Thymus (tissue), 11 donors: ENCODE results near the gene ANKS1B. TPM values are rescaled to one million over a fixed set of nuclear protein-coding genes. Genes with fewer than 3 reads are reported as not detected.

ENCODE experiments used
- DNase-seq, 9 donors: peaks; one replicate each; pipeline ENCODE4 v3.0.0-alpha.2; 2013; ENCODE audit warnings: low spot score in 9 of 9, low read depth in 6 of 9, missing footprints in 1 of 9
- H3K27ac ChIP-seq, 2 donors: one replicate each; pipeline ENCODE4 v1.5.1; 2013; ENCODE audit warnings: control low read depth in 1 of 2, low read depth in 1 of 2, low read length in 1 of 2, mild to moderate bottlenecking in 1 of 2, moderate library complexity in 1 of 2
- H3K27me3 ChIP-seq, 2 donors: one replicate each; pipeline ENCODE4 v1.5.1; 2013; ENCODE audit warnings: low read length in 1 of 2; ENCODE audit not compliant: control insufficient read depth in 2 of 2, insufficient read depth in 1 of 2
- H3K36me3 ChIP-seq, 2 donors: one replicate each; pipeline ENCODE4 v1.5.1; 2013; ENCODE audit warnings: low read length in 1 of 2, mild to moderate bottlenecking in 1 of 2, moderate library complexity in 1 of 2; ENCODE audit not compliant: control insufficient read depth in 2 of 2, insufficient read depth in 2 of 2
- H3K4me1 ChIP-seq, 2 donors: one replicate each; pipeline ENCODE4 v1.5.1; 2013; ENCODE audit warnings: low read length in 2 of 2; ENCODE audit not compliant: control insufficient read depth in 2 of 2, insufficient read depth in 2 of 2
- H3K4me3 ChIP-seq, 2 donors: one replicate each; pipeline ENCODE4 v1.5.1; 2013; ENCODE audit warnings: low read length in 2 of 2, control low read depth in 1 of 2, mild to moderate bottlenecking in 1 of 2
- H3K9me3 ChIP-seq, 2 donors: one replicate each; pipeline ENCODE4 v1.5.1; 2013; ENCODE audit warnings: low read length in 1 of 2, mild to moderate bottlenecking in 1 of 2; ENCODE audit not compliant: control insufficient read depth in 2 of 2, insufficient read depth in 1 of 2
- WGBS: extraction: QIAGEN DNeasy Blood & Tissue Kit; methylation state at CpG from one replicate; pipeline ENCODE4 v1.1.7; 2013; 5-methylcytosine and 5-hydroxymethylcytosine counted together
- polyA plus RNA-seq: library from polyadenylated mRNA; stranded (reverse); fragments of 200-250 nt; gene quantifications from one replicate; pipeline ENCODE4 v1.2.3, GENCODE V29; 2013
- total RNA-seq: library from RNA; stranded (reverse); fragments of 120-200 nt; gene quantifications from one replicate; pipeline ENCODE4 v1.2.4, GENCODE V29; 2013
- donor health status: healthy.

The ANKS1B gene
- total and polyA plus RNA-seq, 2 donors: 3.5 to 4.9 TPM

GRCh38 chr12:99476956-99477355 lies 507.8 kb downstream of the ANKS1B start:
- Histone ChIP-seq H3K27me3 (no peaks in the 10 kb centered on the region), H3K4me1 (no peaks in the 10 kb centered on the region), H3K4me3 (no peak overlapping the region), H3K27ac (no peak overlapping the region), H3K9me3 (no peaks in the 10 kb centered on the region), H3K36me3 (no peaks in the 10 kb centered on the region)
- WGBS: 82% methylated on average over 2 of the region's 2 CpGs
- no peak for DNase-seq

DNA sequence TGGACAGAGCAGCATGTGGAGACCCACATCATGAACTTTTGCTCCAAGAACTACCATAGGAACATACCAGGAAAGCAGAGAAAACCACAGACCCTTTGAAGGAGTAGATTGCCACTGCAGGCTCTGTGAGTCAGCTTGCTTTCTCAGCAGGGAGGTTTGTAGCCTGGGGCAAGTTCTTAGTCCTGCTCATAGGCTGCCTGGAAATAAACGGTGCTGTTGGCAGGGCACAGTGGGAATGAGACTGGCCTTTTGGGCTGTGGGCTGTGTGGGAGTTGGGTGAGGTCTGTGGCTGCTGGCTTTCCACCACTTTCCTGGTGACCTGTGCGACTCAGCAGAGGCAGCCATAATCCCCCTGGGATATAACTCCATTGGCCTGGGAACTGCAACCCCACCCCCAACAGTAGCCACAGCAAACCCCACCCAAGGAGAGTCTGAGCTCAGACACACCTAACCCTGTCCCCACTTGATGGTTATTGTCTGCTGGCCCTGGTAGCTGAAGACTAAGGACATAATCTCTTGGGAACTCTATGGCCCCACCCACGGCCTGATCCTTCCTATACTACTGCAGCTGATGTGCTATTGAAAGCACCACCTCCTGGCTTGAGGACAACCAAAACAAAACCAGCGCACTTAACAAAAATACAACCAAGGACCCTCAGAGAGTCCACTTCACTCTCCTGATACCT lies 529.2 kb downstream of the ANKS1B start:
- Histone ChIP-seq H3K27ac (no peak overlapping the region), H3K4me1 (no peaks in the 10 kb centered on the region), H3K4me3 (no peak overlapping the region), H3K27me3 (no peaks in the 10 kb centered on the region), H3K9me3 (peaks cover 0 to 5% of the 10 kb centered on the region in 2 donors), H3K36me3 (no peaks in the 10 kb centered on the region)
- DNase-seq: no peak
- WGBS: 84% methylated on average over 4 of the region's 4 CpGs

DNA sequence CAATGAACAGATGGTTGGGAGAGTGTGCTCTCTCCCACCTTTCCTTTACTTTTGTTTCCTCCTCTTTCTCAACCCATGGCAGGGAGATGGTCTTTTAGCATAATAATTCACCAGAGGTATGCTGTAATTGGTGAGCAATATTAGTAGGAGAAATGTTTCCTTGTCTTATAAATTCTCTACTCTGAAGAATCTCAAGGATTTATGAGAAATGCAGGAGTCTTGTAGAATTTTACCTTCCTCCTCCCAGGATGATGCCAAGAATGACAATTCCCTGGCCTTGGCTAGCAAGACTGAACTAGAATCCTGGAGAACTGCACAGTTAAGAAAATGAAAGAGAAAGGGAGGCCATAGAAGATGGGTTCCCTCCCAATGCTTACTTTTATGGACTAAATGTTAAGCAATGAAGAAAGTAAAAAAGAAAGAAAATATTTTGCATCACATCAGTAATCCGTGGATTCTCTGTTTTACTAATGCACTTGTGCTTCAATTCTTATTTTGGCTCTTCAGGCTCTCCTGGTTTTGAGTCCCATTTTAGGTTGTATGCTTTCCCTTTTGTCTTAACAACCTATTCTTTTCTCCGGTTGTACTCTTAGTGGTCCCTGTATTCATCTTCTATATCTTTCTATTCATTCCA lies 530.1 kb downstream of the ANKS1B start:
- WGBS: 94% methylated on average over 2 of the region's 2 CpGs
- no peak overlapping the region for H3K4me3 ChIP-seq

GRCh38 chr12:99453836-99454538 lies 530.7 kb downstream of the ANKS1B start:
- H3K27ac ChIP-seq: no peak overlapping the region
- 42% methylated on average over 2 of the region's 2 CpGs for WGBS

More for the DNA sequence above, 530.1 kb downstream of the ANKS1B start:
- Histone ChIP-seq H3K4me1 (no peaks in the 10 kb centered on the region), H3K27ac (no peak overlapping the region), H3K9me3 (peaks cover 0 to 5% of the 10 kb centered on the region in 2 donors), H3K36me3 (no peaks in the 10 kb centered on the region), H3K27me3 (no peaks in the 10 kb centered on the region)
- DNase-seq: no peak

GRCh38 chr12:99450036-99450630 lies 534.6 kb downstream of the ANKS1B start:
- H3K27ac ChIP-seq: no peak overlapping the region
- no peak for DNase-seq
- no peaks in the 10 kb centered on the region for H3K36me3 ChIP-seq
- H3K9me3 ChIP-seq: no peaks in the 10 kb centered on the region
- H3K27me3 ChIP-seq: no peaks in the 10 kb centered on the region
- 87% methylated on average over 4 of the region's 4 CpGs for WGBS
- no peaks in the 10 kb centered on the region for H3K4me1 ChIP-seq
- no peak overlapping the region for H3K4me3 ChIP-seq

More at GRCh38 chr12:99453836-99454538, 530.7 kb downstream of the ANKS1B start:
- no peaks in the 10 kb centered on the region for H3K36me3 ChIP-seq
- H3K4me1 ChIP-seq: no peaks in the 10 kb centered on the region
- peaks cover 0 to 5% of the 10 kb centered on the region in 2 donors for H3K9me3 ChIP-seq
- no peak overlapping the region for H3K4me3 ChIP-seq
- DNase-seq: no peak
- no peaks in the 10 kb centered on the region for H3K27me3 ChIP-seq

DNA sequence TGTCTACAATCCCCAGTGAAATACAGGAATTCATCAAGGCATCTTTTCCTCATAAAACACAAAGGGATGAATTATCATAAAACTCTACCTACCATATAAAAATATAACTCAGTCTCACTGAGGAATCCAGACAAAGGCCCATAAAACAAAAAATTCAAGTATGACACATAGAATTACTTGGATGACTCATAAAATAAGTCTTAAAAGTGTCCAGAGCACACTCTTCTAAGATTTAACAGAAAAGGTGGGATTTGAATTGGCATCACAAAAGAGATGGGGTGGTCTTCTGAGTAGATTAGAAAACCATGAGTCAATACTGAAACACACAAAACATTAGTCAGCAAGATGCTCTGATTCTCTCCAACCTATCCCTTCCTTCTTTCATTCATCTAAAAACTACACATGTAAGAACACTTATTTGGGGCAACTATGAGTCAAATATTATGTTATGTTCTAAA lies 539.8 kb downstream of the ANKS1B start:
- Histone ChIP-seq H3K4me3 (no peak overlapping the region), H3K27ac (no peak overlapping the region), H3K9me3 (no peaks in the 10 kb centered on the region), H3K36me3 (no peaks in the 10 kb centered on the region), H3K27me3 (no peaks in the 10 kb centered on the region), H3K4me1 (no peaks in the 10 kb centered on the region)
- DNase-seq: no peak

DNA sequence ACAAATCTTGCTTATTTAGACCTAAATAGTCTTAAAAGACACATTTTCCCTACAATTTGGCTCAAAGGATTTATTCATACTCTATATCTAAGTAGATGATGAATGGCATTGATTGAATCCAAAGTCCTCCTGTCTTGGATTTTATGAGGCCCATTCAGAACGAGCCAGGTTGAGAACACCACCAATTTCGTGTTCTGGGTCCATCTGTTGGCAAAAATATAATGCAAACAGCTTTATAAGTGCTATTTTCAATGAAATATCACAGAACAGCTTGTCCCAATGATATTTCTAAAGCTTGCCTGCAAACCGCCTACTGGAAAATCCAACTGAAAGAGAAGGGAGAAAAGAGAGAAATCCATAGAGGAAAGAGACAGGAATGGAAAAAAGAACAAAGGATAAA lies 542.0 kb downstream of the ANKS1B start:
- WGBS: 61% methylated on average over 3 of the region's 3 CpGs
- DNase-seq: no peak
- Histone ChIP-seq H3K9me3 (no peaks in the 10 kb centered on the region), H3K27ac (no peak overlapping the region), H3K36me3 (no peaks in the 10 kb centered on the region), H3K4me1 (no peaks in the 10 kb centered on the region), H3K4me3 (no peak overlapping the region), H3K27me3 (no peaks in the 10 kb centered on the region)

DNA sequence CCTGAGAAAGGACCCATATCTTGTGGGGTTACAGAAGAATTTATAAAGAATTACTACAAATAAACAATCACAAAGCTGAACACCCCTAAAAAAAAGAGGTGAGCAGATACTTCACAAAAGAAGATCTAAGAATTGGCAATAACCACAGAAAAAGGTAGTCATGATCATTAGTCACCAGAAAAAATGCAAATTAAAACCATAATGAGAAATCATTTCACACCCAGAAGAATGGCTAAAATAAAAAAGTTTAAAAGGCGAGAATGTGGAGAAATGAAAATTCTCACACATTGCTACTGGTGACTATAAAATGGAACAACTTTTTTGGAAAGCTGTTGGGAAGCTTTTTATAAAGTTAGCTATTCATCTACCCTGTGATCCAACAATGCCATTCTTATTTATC lies 545.3 kb downstream of the ANKS1B start:
- 93% methylated on average over 1 of the region's 1 CpG for WGBS

GRCh38 chr12:99436584-99436983 lies 548.2 kb downstream of the ANKS1B start:
- H3K4me3 ChIP-seq: no peak overlapping the region
- H3K27ac ChIP-seq: no peak overlapping the region
- no peaks in the 10 kb centered on the region for H3K27me3 ChIP-seq
- DNase-seq: no peak
- no peaks in the 10 kb centered on the region for H3K9me3 ChIP-seq
- no peaks in the 10 kb centered on the region for H3K4me1 ChIP-seq
- no peaks in the 10 kb centered on the region for H3K36me3 ChIP-seq

More for the DNA sequence above, 545.3 kb downstream of the ANKS1B start:
- Histone ChIP-seq H3K27me3 (no peaks in the 10 kb centered on the region), H3K27ac (no peak overlapping the region), H3K4me1 (no peaks in the 10 kb centered on the region), H3K4me3 (no peak overlapping the region), H3K9me3 (no peaks in the 10 kb centered on the region), H3K36me3 (no peaks in the 10 kb centered on the region)
- DNase-seq: no peak
